Smooth muscle cell (in vitro differentiated cells): ENCODE data around the gene GATA2. TPM values are rescaled to one million over a fixed set of nuclear protein-coding genes. Genes with fewer than 3 reads are reported as not detected.

Source experiments
- DNase-seq: peaks from one replicate; lab custom pipeline; 2025; ENCODE audit not compliant: unreplicated experiment; lab: John Stamatoyannopoulos, UW
- H2AFZ ChIP-seq: fragments of 200-600 bp; sonication (generic); 2 replicates; pipeline ENCODE4 v1.6.0; 2016; ENCODE audit warnings: antibody characterized with exemption, low read depth, mild to moderate bottlenecking
- H3F3A ChIP-seq: fragments of 200-600 bp; sonication (generic); 2 replicates; pipeline ENCODE4 v1.6.0; 2017; ENCODE audit warnings: antibody characterized with exemption, low read depth
- H3K27ac ChIP-seq: fragments of 200-600 bp; sonication (generic); 2 replicates; pipeline ENCODE4 v1.5.1; 2016; ENCODE audit warnings: low read depth, mild to moderate bottlenecking
- H3K27me3 ChIP-seq: fragments of 200-600 bp; sonication (generic); 2 replicates; pipeline ENCODE4 v1.6.1; 2016; ENCODE audit warnings: low read depth, mild to moderate bottlenecking
- H3K36me3 ChIP-seq: fragments of 200-600 bp; sonication (generic); 2 replicates; pipeline ENCODE4 v1.5.1; 2016; ENCODE audit warnings: low read depth
- H3K4me1 ChIP-seq: fragments of 200-600 bp; sonication (generic); 2 replicates; pipeline ENCODE4 v1.5.1; 2016; ENCODE audit warnings: low read depth
- H3K4me2 ChIP-seq: fragments of 200-600 bp; sonication (generic); 2 replicates; pipeline ENCODE4 v1.6.0; 2016; ENCODE audit warnings: mild to moderate bottlenecking
- H3K4me3 ChIP-seq: fragments of 200-600 bp; sonication (generic); 2 replicates; pipeline ENCODE4 v1.5.1; 2016; ENCODE audit warnings: mild to moderate bottlenecking
- H3K79me2 ChIP-seq: fragments of 200-600 bp; sonication (generic); 2 replicates; pipeline ENCODE4 v1.6.0; 2016; ENCODE audit warnings: low read depth, mild to moderate bottlenecking
- H3K9ac ChIP-seq: fragments of 200-600 bp; sonication (generic); 2 replicates; pipeline ENCODE4 v1.6.0; 2016; ENCODE audit warnings: low read depth
- H3K9me3 ChIP-seq: fragments of 200-600 bp; sonication (generic); replicated peaks from 2 replicates; pipeline ENCODE4 v1.5.1; 2016; ENCODE audit warnings: low read depth
- H4K20me1 ChIP-seq: fragments of 200-600 bp; sonication (generic); 2 replicates; pipeline ENCODE4 v1.6.0; 2016; ENCODE audit warnings: low read depth
- WGBS: methylation state at CpG from one replicate; pipeline ENCODE4 v1.1.7; 2016; ENCODE audit warnings: low lambda C conversion rate; 5-methylcytosine and 5-hydroxymethylcytosine counted together
- polyA plus RNA-seq: library from polyadenylated mRNA; unstranded; fragments of >200 nt; fragmentation: Nextera tagmentation; extraction: Ambion mirVana; gene quantifications from 2 replicates; pipeline ENCODE4 v1.2.1, GENCODE V29; 2016
- total RNA-seq: library from RNA; depleted of rRNA; stranded (reverse); fragments of >200 nt; gene quantifications from 2 replicates; pipeline ENCODE4 v1.2.3, GENCODE V29; 2014
- TF ChIP-seq, protein P1 (sequence below): fragments of 200-600 bp; sonication (generic); IDR thresholded peaks from 2 replicates; pipeline ENCODE4 v1.5.1; 2017; ENCODE audit warnings: borderline replicate concordance, mild to moderate bottlenecking, antibody characterized with exemption; ENCODE audit not compliant: insufficient read depth, poor library complexity, severe bottlenecking

GATA2 gene
- total and polyA plus RNA-seq, 2 experiments from 2014 or later = 5.8 to 6.8 TPM

- WGBS = 85% methylated on average over 21 of the region's 21 CpGs
- Histone ChIP-seq H3K79me2 (no peaks in the 10 kb centered on the region), H3K27me3 (no peaks in the 10 kb centered on the region), H4K20me1 (no peaks in the 10 kb centered on the region), H2AFZ (no peak overlapping the region), H3K9ac (no peak overlapping the region), H3K9me3 (no peaks in the 10 kb centered on the region), H3K4me3 (no peak overlapping the region), H3K36me3 (no peaks in the 10 kb centered on the region), H3K4me2 (no peak overlapping the region), H3F3A (no peaks in the 10 kb centered on the region), H3K4me1 (peaks cover 4% of the 10 kb centered on the region), H3K27ac (no peak overlapping the region)
- DNase-seq = no peak
- TF ChIP-seq, protein P1, sequence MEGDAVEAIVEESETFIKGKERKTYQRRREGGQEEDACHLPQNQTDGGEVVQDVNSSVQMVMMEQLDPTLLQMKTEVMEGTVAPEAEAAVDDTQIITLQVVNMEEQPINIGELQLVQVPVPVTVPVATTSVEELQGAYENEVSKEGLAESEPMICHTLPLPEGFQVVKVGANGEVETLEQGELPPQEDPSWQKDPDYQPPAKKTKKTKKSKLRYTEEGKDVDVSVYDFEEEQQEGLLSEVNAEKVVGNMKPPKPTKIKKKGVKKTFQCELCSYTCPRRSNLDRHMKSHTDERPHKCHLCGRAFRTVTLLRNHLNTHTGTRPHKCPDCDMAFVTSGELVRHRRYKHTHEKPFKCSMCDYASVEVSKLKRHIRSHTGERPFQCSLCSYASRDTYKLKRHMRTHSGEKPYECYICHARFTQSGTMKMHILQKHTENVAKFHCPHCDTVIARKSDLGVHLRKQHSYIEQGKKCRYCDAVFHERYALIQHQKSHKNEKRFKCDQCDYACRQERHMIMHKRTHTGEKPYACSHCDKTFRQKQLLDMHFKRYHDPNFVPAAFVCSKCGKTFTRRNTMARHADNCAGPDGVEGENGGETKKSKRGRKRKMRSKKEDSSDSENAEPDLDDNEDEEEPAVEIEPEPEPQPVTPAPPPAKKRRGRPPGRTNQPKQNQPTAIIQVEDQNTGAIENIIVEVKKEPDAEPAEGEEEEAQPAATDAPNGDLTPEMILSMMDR = no peak
Observed at GRCh38 chr3:128452678-128453275, 40.2 kb downstream of the GATA2 start.

GRCh38 chr3:128452120-128452519 is 40.9 kb downstream of the GATA2 start:
- TF ChIP-seq, protein P1 = no peak

GRCh38 chr3:128449111-128449638 is 43.8 kb downstream of the GATA2 start:
- WGBS = 84% methylated on average over 6 of the region's 6 CpGs
- H3K27me3 ChIP-seq = no peaks in the 10 kb centered on the region
- no peaks in the 10 kb centered on the region for H3K9me3 ChIP-seq
- H3F3A ChIP-seq = no peaks in the 10 kb centered on the region
- no peak overlapping the region for H2AFZ ChIP-seq
- TF ChIP-seq, protein P1 = no peak
- H4K20me1 ChIP-seq = no peaks in the 10 kb centered on the region
- no peaks in the 10 kb centered on the region for H3K36me3 ChIP-seq
- H3K27ac ChIP-seq = no peak overlapping the region
- H3K9ac ChIP-seq = no peak overlapping the region
- no peak overlapping the region for H3K4me3 ChIP-seq
- no peak overlapping the region for H3K4me2 ChIP-seq
- no peaks in the 10 kb centered on the region for H3K4me1 ChIP-seq
- no peak for DNase-seq
- no peaks in the 10 kb centered on the region for H3K79me2 ChIP-seq

More at GRCh38 chr3:128452120-128452519, 40.9 kb downstream of the GATA2 start:
- Histone ChIP-seq H3K27me3 (no peaks in the 10 kb centered on the region), H3K9ac (no peak overlapping the region), H3K4me2 (no peak overlapping the region), H3K4me3 (no peak overlapping the region), H4K20me1 (no peaks in the 10 kb centered on the region), H3K79me2 (no peaks in the 10 kb centered on the region), H3K36me3 (no peaks in the 10 kb centered on the region), H3K27ac (no peak overlapping the region), H3K9me3 (no peaks in the 10 kb centered on the region), H3F3A (no peaks in the 10 kb centered on the region), H2AFZ (no peak overlapping the region), H3K4me1 (peaks cover 3% of the 10 kb centered on the region)
- DNase-seq = no peak
- WGBS = 96% methylated on average over 9 of the region's 9 CpGs

- no peaks in the 10 kb centered on the region for H4K20me1 ChIP-seq
- H2AFZ ChIP-seq = no peak overlapping the region
Observed at GRCh38 chr3:128448491-128448890, 44.5 kb downstream of the GATA2 start.

More at GRCh38 chr3:128448491-128448890, 44.5 kb downstream of the GATA2 start:
- no peaks in the 10 kb centered on the region for H3K36me3 ChIP-seq
- no peaks in the 10 kb centered on the region for H3F3A ChIP-seq
- TF ChIP-seq, protein P1 = no peak
- H3K27ac ChIP-seq = no peak overlapping the region
- 73% methylated on average over 6 of the region's 6 CpGs for WGBS
- no peaks in the 10 kb centered on the region for H3K79me2 ChIP-seq
- no peak overlapping the region for H3K4me3 ChIP-seq
- no peaks in the 10 kb centered on the region for H3K4me1 ChIP-seq
- DNase-seq = no peak
- no peak overlapping the region for H3K4me2 ChIP-seq
- no peaks in the 10 kb centered on the region for H3K9me3 ChIP-seq
- H3K27me3 ChIP-seq = no peaks in the 10 kb centered on the region
- H3K9ac ChIP-seq = no peak overlapping the region
